GM13977 (cell line): Measurements from ENCODE around the gene CCDC12.
"Not testable (repeated sequence)": the region's sequence is repeated elsewhere in the genome, so short reads cannot be mapped to it uniquely, and the experiment has no call there.

Experiments
- DNase-seq: peaks from one replicate; pipeline ENCODE4 v3.0.0; 2012; ENCODE audit warnings: low spot score
- CTCF ChIP-seq: IDR thresholded peaks from 2 replicates; pipeline ENCODE4 v1.5.1; 2012; ENCODE audit warnings: mild to moderate bottlenecking, control low read depth; ENCODE audit not compliant: insufficient read depth; ENCODE audit errors: extremely low read depth, missing control alignments
- in situ Hi-C: fragments of 300-500 bp; cut with MboI; formaldehyde crosslinking; loops from one replicate; pipeline ENCODE4 v1.12.0; 2022; ENCODE audit warnings: low sequenced_read_pairs, low pct_unique_long_range_greater_than_20kb, mixed read lengths, inconsistent platforms; ENCODE audit not compliant: unreplicated experiment

The CCDC12 gene

GRCh38 chr3:46965151-46965550 is 11.4 kb downstream of the CCDC12 start:
- DNase-seq = no peak
- in situ Hi-C loops = no loop called here
- TF ChIP-seq CTCF = no peak

- DNase-seq, in situ Hi-C loops: not testable (repeated sequence)
Observed at GRCh38 chr3:46964038-46964590, 12.4 kb downstream of the CCDC12 start.

- no peak for TF ChIP-seq CTCF
Observed at GRCh38 chr3:46962990-46963389, 13.6 kb downstream of the CCDC12 start.

GRCh38 chr3:46962427-46962826 is 14.1 kb downstream of the CCDC12 start:
- in situ Hi-C loops = no loop called here
- TF ChIP-seq CTCF = no peak
- no peak for DNase-seq

More at GRCh38 chr3:46962990-46963389, 13.6 kb downstream of the CCDC12 start:
- DNase-seq = no peak
- in situ Hi-C loops = no loop called here

GRCh38 chr3:46960835-46961234 is 15.7 kb downstream of the CCDC12 start:
- TF ChIP-seq CTCF = no peak
- in situ Hi-C loops = no loop called here
- DNase-seq = no peak

GRCh38 chr3:46960081-46960701 is 16.4 kb downstream of the CCDC12 start:
- TF ChIP-seq CTCF = no peak
- in situ Hi-C loops = no loop called here
- DNase-seq = peak; percentile 47

GRCh38 chr3:46959161-46959511 is 17.4 kb downstream of the CCDC12 start:
- no peak for TF ChIP-seq CTCF
- in situ Hi-C loops = no loop called here
- no peak for DNase-seq
